GM18858 (cell line): ENCODE measurements around the gene CYFIP2.
A peak's percentile ranks its signal among the peaks of the same experiment; 100 is the strongest.

Experiments used
- ATAC-seq: cut with Tn5 transposase; IDR thresholded peaks from one replicate; pipeline ENCODE4 v1.9.1; 2021; ENCODE audit not compliant: unreplicated experiment

Gene CYFIP2

GRCh38 chr5:157285310-157286035, 19.6 kb downstream of the CYFIP2 start:
- ATAC-seq, result no peak

GRCh38 chr5:157286761-157287211, 20.9 kb downstream of the CYFIP2 start:
- ATAC-seq, result no peak

DNA sequence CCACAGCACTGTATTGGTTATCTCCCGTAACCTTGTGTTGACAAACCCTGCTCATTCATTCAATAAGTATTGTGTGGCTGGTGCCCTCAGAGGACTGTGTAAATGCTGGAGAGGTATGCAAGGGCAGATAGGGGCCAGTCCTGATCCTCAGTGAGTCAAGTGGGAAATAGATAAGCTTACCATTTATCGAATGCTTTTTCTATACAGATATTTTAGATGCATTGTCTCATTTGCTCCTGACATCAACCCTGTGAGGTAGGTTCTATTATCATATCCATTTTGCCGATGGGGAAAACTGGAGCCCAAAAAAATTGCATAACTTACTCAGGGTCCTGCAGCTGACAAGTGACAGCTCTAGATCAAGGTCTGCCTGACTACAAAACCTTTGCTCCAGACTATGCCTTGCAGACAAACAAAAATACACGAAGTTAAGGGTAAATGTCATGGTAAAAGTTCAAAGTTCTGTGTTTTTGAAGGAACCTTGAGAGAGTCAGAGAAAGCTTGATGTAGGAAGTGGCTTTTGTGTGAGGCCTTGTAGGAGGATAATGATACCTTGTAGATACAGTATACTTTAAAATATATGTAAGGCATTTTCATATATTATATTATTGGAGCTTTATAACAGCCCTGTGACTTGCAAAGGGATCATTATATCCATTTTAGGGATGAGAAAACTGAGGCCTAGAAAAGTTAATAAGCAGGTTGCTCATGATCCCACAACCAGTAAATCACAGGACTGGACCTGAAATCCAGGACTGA, 22.7 kb downstream of the CYFIP2 start:
- no peak for ATAC-seq

DNA sequence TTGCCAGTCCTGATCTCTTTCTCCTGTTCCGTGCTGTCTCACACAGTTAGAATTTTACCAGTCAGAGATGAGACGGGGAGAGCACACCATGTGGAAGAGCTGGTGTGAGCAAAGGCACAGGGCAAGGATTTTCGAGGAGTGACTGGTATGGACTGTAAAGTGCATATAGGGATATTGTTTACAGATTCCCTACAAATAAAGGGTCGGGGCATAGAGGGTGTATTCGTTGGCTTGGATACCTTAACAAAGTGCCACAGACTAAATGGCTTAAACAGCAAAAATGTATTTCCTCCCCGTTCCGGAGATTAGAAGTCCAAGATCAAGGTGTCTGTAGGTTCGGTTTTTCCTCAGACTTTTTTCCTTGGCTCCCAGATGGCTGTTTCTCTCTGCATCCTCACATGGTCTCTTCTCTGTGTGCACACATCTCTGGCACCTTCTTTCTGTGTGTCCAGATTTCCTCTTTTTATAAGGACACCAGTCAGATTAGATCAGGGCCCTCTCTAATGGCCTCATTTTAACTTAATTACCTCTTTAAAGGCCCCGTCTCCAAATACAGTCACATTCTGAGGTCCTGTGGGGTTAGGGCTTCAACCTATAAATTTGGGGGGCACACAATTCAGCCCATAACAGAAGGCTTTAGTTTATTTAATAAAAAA, 23.4 kb downstream of the CYFIP2 start:
- ATAC-seq, result no peak

DNA sequence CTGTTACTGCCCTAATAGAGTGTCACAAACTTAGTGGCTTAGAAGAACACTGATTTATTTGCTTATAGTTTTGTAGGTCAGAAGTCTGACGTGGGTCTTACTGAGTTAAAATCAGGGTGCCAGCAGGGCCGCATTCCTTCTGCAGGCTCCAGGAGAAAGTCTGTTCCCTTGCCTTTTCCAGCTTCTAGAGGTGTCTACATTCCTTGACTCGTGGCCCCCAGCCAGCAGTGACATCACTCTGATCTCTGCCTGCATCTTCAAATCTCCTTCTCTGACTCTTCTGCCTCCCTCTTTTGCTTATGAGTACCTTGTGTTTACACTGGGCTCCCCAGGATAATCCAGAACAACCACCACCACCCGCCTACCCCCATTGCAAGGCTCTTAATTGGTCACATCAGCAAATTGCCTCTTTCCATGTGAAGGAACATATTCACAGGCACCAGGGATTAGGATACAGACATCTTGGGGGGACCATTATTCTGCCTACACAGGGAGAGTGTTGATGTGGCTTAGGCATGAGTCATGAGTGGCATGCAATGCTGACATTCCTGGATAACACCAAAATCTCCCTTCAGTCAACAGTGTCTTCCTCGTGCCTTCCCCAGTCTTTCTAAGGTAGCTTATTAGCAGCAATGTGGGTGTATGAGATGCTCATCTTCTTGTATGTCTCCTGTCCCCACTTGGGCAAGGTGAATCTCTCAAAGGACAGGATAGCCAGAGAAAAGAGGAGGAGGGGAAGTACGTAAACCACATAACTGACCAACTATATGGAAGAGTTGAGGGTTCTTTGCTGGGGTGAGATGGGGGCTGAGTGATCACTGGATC, 24.4 kb downstream of the CYFIP2 start:
- no peak for ATAC-seq

DNA sequence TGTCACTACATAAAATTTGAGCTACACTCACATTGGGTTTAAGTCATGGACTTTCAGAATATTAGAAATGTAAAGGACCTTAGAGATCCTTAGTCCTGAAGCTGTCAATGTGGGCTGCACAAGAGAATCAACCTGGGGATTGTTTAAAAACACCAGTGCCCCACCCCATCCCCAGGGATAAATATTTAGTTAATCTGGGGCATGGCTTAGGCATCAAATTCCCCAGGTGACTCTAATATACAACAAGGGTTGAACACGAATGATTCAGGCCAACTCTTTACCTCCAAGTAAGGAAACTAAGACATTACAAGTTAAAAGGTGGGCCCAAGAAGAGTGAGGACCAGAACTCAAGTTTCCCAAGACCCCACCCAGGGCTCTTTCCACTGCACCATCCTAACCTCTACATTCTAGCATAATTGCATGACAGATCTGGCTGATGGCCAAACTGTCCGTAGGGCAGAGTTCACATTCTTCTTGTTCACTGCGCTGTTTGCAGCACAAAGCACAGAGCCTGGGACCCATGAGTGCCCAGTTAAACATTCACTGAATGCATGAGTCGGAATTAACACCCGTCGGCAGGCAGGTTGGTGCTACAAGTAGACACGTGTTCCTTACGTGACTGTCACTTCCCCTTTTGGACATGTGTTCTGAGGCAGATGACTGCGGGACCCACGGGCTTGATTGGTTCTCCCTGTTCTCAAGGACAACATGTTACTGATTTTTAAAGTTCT, 25.2 kb downstream of the CYFIP2 start:
- peak; percentile 85 for ATAC-seq

DNA sequence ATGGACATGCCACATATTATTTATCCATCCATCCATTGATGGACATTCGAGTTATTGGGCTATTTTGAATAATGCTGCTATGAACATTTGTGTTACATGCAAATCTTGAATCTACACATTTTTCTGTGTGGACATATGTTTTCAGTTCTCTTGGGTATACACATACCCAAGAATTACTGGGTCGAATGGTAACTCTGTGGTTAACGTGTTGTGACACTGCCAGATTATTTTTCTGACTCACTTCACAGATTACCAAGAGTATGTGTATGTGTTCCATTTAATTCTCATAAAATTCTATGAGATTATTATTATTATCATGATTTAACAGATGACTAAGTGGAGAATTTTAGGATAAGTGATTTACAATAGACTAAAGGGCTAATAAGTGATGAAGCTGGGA, 26.7 kb downstream of the CYFIP2 start:
- no peak for ATAC-seq

- ATAC-seq, result no peak
Measured at GRCh38 chr5:157294407-157295091, 28.6 kb downstream of the CYFIP2 start.

- no peak for ATAC-seq
Measured at GRCh38 chr5:157295247-157295646, 29.3 kb downstream of the CYFIP2 start.

DNA sequence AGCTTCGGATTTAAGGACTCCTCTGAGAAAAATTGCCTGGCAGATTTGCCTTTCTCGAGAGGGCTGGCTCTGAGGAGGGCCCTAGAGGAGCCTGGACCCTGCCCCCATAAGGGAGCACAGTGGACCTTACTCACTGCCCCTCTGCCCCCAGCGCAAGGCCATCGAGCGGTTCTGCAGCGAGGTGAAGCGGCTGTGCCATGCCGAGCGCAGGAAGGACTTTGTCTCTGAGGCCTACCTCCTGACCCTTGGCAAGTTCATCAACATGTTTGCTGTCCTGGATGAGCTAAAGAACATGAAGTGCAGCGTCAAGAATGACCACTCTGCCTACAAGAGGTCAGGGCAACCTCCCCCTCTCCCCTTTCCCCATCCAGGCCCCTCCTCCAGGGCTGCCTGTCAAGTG, 34.6 kb downstream of the CYFIP2 start:
- ATAC-seq, result no peak

DNA sequence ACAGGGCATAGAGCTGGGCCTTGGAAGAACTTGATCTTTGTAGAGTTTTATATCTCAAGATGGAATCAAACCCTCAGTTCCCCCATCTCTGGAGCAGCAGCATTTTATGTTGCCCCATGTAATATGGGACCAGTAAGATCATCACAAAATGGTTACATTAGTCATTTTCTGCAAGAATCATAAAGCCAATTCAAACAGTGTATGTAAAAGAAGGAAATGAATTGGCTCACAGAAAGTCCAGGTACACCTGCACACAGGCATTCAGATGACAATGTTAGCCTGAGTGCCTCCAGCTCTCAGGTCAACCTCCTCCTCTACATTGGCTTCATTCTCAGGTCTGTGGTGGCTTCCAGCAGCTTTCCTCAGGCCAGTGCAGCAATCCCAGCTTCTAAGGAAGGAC, 35.1 kb downstream of the CYFIP2 start:
- ATAC-seq, result no peak

- no peak for ATAC-seq
Measured at GRCh38 chr5:157303023-157303422, 37.1 kb downstream of the CYFIP2 start.

GRCh38 chr5:157303667-157304327, 37.9 kb downstream of the CYFIP2 start:
- no peak for ATAC-seq

DNA sequence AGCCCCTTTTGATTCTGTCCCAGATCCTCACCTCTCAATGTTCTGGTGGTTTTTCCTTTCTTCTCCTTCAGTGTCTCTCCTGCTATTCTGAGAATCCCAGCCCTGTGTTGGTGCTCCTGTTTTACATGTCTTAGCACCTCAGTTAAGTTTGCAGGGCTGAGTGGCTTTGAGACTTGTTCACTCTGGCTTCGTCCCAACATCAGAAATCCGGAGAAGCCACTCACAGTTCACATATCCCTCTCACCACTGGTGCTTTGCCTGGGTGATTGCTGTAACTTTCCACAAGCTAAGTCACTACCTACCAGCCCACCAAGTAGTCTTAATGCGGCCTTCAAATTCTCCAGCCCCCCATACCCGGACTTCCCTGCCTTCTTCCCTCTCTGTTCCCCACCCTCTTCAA, 40.2 kb downstream of the CYFIP2 start:
- ATAC-seq, result no peak

DNA sequence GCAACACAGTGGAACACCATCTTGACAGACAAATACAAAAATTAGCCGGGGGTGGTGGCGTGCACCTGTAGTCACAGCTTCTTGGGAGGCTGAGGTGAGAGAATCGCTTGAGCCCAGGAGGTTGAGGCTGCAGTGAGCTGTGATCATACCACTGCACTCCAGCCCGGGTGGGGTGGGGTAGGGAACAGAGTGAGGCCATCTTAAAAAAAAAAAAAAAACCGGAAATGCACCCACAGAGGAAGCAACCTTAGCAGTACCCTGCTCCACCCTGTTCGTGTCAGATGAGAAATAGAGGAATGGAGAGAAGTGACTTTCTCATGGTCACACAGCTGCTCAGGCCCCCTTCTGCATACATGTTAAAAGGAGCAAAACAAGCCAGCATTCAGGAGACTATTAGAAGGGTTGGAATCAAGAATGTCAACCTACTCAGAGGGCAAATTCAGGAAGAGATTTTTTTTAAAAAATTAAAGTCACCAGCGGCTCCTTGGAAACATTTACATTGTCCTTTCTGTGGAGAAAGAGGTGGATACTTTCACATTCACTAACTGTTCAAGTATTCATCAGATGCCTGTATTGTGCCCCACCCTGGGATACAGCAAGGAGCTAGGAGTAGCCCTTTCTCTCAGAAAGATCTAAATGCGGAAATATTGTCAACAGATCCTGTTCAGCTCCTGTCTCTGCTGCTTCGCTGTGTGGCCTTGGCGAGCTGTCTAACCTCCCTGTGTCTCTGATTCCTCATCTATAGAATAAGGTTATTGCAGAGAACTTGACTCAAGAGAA, 41.0 kb downstream of the CYFIP2 start:
- ATAC-seq, result no peak

- peak; percentile 32 for ATAC-seq
Measured at GRCh38 chr5:157308836-157309465, 43.0 kb downstream of the CYFIP2 start.

DNA sequence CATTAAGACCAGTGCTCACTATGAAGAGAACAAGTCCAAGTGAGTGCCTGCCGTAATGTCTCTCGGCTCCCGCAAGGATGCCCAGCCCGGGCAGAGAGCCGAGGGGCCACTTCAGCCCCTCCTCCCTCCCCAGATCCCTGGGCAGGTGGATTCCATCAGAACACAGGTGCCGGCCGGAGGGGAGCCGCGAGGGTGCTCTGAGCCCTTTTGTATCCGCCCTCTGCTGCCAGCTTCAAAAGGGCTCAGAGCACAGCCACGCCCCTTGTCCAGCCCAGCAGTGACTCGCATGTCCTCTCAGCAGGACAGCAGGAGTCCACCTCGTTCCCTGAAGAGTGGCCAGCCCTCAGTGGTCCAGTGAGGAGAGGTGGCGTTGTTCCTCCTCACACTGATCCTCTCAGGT, 43.9 kb downstream of the CYFIP2 start:
- no peak for ATAC-seq

DNA sequence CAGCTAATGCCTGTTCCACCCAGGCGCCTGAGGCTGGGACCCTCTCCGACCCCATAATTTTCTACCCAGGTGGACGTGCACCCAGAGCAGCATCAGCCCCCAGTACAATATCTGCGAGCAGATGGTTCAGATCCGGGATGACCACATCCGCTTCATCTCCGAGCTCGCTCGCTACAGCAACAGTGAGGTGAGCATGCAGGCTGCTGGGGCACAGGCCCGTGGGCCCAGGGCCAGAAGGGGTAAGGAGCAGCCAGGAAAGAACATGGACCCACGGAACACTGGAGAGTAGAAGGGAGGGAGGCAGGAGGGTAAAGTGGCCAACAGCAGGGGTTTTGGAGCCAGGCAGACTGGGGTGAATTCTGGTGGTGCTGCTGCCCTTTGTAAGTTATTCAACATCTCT, 45.7 kb downstream of the CYFIP2 start:
- no peak for ATAC-seq
